ENCODE results near the gene KIAA1958.
A peak's percentile ranks its signal among the peaks of the same experiment; 100 is the strongest.

The KIAA1958 gene

GRCh38 chr9:112712678-112713077, 226.1 kb downstream of the KIAA1958 start:
- H3K36me3 ChIP-seq (ENCODE audit: insufficient read depth, low read length): peaks cover 51% of the 10 kb centered on the region
- no peaks in the 10 kb centered on the region for H3F3A ChIP-seq (ENCODE audit: insufficient read depth, low read length)
- H3K4me3 ChIP-seq (ENCODE audit: low read depth, low read length, poor library complexity, severe bottlenecking): no peak overlapping the region
- H3K4me2 ChIP-seq (ENCODE audit: low read length): no peak overlapping the region
- no peaks in the 10 kb centered on the region for H3K9me2 ChIP-seq (ENCODE audit: low read depth, low read length)
- no peak overlapping the region for H2AFZ ChIP-seq (ENCODE audit: low read length)
- H4K20me1 ChIP-seq (ENCODE audit: insufficient read depth, low read length): no peaks in the 10 kb centered on the region
- H3K27me3 ChIP-seq (ENCODE audit: insufficient read depth, low read length): no peaks in the 10 kb centered on the region
- peaks cover 37% of the 10 kb centered on the region for H3K4me1 ChIP-seq (ENCODE audit: insufficient read depth, low read length, severe bottlenecking)
- H3K79me2 ChIP-seq (ENCODE audit: insufficient read depth, low read length): peaks cover 72% of the 10 kb centered on the region
- no peak overlapping the region for H3K27ac ChIP-seq (ENCODE audit: low read depth, low read length, poor library complexity, severe bottlenecking)
- no peaks in the 10 kb centered on the region for H3K9me3 ChIP-seq (ENCODE audit: low read length)
- H3K9ac ChIP-seq (ENCODE audit: low read length): no peak overlapping the region
- TF ChIP-seq CTCF (IDR thresholded peaks at IDR 0.05; ENCODE audit: low read length) (no peak), EZH2 (IDR thresholded peaks at IDR 0.05; ENCODE audit: borderline replicate concordance, low read length) (no peak)

- Histone ChIP-seq H3K4me3 (ENCODE audit: low read depth, low read length, poor library complexity, severe bottlenecking) (peak within 1 kb of the TSS; percentile 67), H2AFZ (ENCODE audit: low read length) (peak within 1 kb of the TSS; percentile 9; the same call in 1 of the 2 replicates), H3K27me3 (ENCODE audit: insufficient read depth, low read length) (no peaks in the 10 kb centered on the region), H3K4me2 (ENCODE audit: low read length) (peak within 1 kb of the TSS; percentile 95), H4K20me1 (ENCODE audit: insufficient read depth, low read length) (no peaks in the 10 kb centered on the region), H3F3A (ENCODE audit: insufficient read depth, low read length) (no peaks in the 10 kb centered on the region), H3K79me2 (ENCODE audit: insufficient read depth, low read length) (peaks cover 30% of the 10 kb centered on the region), H3K9me2 (ENCODE audit: low read depth, low read length) (no peaks in the 10 kb centered on the region), H3K9me3 (ENCODE audit: low read length) (no peaks in the 10 kb centered on the region), H3K9ac (ENCODE audit: low read length) (peak within 1 kb of the TSS; percentile 79), H3K4me1 (ENCODE audit: insufficient read depth, low read length, severe bottlenecking) (peaks cover 25% of the 10 kb centered on the region), H3K27ac (ENCODE audit: low read depth, low read length, poor library complexity, severe bottlenecking) (peak within 1 kb of the TSS; percentile 79), H3K36me3 (ENCODE audit: insufficient read depth, low read length) (peaks cover 26% of the 10 kb centered on the region)
- TF ChIP-seq CTCF (IDR thresholded peaks at IDR 0.05; ENCODE audit: low read length): peak; percentile 38; the same call in 1 of the 2 replicates
- TF ChIP-seq EZH2 (IDR thresholded peaks at IDR 0.05; ENCODE audit: borderline replicate concordance, low read length): no peak
These were observed 231.2 kb downstream of the KIAA1958 start, which contains the start of gene INIP for GRCh38 chr9:112717661-112718331. INIP (minus strand) TSS chr9:112718117; CDS start chr9:112716485, 1,632 bp downstream.
